Adrenal gland (tissue), 12 donors: ENCODE measurements around the gene PRKAR1B. TPM values are rescaled to one million over a fixed set of nuclear protein-coding genes. Genes with fewer than 3 reads are reported as not detected.

Source experiments
- DNase-seq, 7 donors: peaks; one replicate each; pipeline ENCODE4 v3.0.0-alpha.2; 2019 to 2020
- H3K27ac ChIP-seq, 5 donors: fragments of 200-600 bp; sonication (generic) in 4 of 5; 1 replicate in 3 of 5; 2 replicates in 2 of 5; pipeline versions ENCODE4 v1.5.1 to v1.8.0; 2016 to 2020; ENCODE audit warnings: mild to moderate bottlenecking in 1 of 5
- H3K27me3 ChIP-seq: fragments of 200-600 bp; 2 replicates; pipeline ENCODE4 v1.8.0; 2021
- H3K36me3 ChIP-seq, 2 donors: fragments of 200-600 bp; replicated peaks in 1 of 2; 1 replicate in 1 of 2; 2 replicates in 1 of 2; pipeline versions ENCODE4 v1.5.1 to v1.8.0; 2018 to 2022
- H3K4me1 ChIP-seq, 2 donors: fragments of 200-600 bp; replicated peaks in 1 of 2; 1 replicate in 1 of 2; 2 replicates in 1 of 2; pipeline versions ENCODE4 v1.5.1 to v1.8.0; 2018 to 2021
- H3K4me3 ChIP-seq, 4 donors: fragments of 200-600 bp; sonication (generic) in 3 of 4; one replicate each; pipeline ENCODE4 v1.5.1; 2016 to 2018
- H3K9me3 ChIP-seq, 3 donors: fragments of 200-600 bp; sonication (generic) in 1 of 3; replicated peaks in 1 of 3; 1 replicate in 2 of 3; 2 replicates in 1 of 3; pipeline versions ENCODE4 v1.5.1 to v1.8.0; 2016 to 2021
- CTCF ChIP-seq, 6 experiments: fragments of 450-650 bp in 4 of 6; fragments of 200-600 bp in 2 of 6; sonication (generic) in 1 of 6; IDR thresholded peaks; 1 replicate in 5 of 6; 2 replicates in 1 of 6; pipeline versions ENCODE4 v1.5.1 to v1.8.0; 2016 to 2021; ENCODE audit warnings: antibody characterized with exemption in 6 of 6, mild to moderate bottlenecking in 2 of 6, moderate library complexity in 1 of 6
- POLR2A ChIP-seq, 2 donors: fragments of 450-650 bp; IDR thresholded peaks; one replicate each; pipeline ENCODE4 v1.6.1; 2017; ENCODE audit warnings: antibody characterized with exemption in 2 of 2, mild to moderate bottlenecking in 2 of 2, moderate library complexity in 1 of 2
- WGBS, 4 donors: extraction: QIAGEN DNeasy Blood & Tissue Kit in 2 of 4; methylation state at CpG; one replicate each; pipeline versions ENCODE4 v1.1.5 to v1.1.7; 2013 to 2017; 5-methylcytosine and 5-hydroxymethylcytosine counted together
- intact Hi-C, 2 donors: fragments of 100-400 bp; cut with DNase I; formaldehyde crosslinking; loops; one replicate each; pipeline versions ENCODE4 v1.14.1 to v1.15.0; 2022 to 2023
- polyA plus RNA-seq, 3 donors: library from polyadenylated mRNA; stranded (reverse); fragments of 200-250 nt in 2 of 3; fragments of 350-450 nt in 1 of 3; fragmentation: Illumina TruSeq in 1 of 3; extraction: RNeasy Lipid Tissue Mini Kit (QIAGEN cat#74804) in 1 of 3; gene quantifications; one replicate each; pipeline ENCODE4 v1.2.3, GENCODE V29; 2013 to 2014
- total RNA-seq, 9 donors: library from RNA; depleted of rRNA in 4 of 9; stranded (reverse); fragments of >200 nt in 4 of 9; fragments of 120-200 nt in 1 of 9; fragmentation: NEBNext Ultra II Directional in 1 of 9; extraction: Animal tissue kit (Norgen Biotek cat#: 25700) in 1 of 9; gene quantifications; one replicate each; pipeline versions ENCODE4 v1.1.0 to v1.2.4, GENCODE V29; 2013 to 2023
- donor health status: healthy with polysubstance abuse.
- donor health status: Bipolar disorder and iron deficiency.
- donor health status: DM: yes; HTN: yes; CAD: no.
- donor health status: DM: no; HTN: no; CAD: no.
- donor health status: DM: no; HTN: no; CAD: no.
- donor health status: DM: yes; HTN: yes; CAD: no.

PRKAR1B gene
- total and polyA plus RNA-seq, 12 donors = 5.2 to 21.5 (median 11.7) TPM

- intact Hi-C loops = loop anchor here in 1 of 2 donors (10.0 kb wide), 1 partner anchor 212 kb away; the partner anchor contains the start of genes DNAAF5 and PRKAR1B
- 86 to 90% (median 89%) methylated on average over 9 to 32 of the region's 32 CpGs for WGBS, 4 donors
- peak overlapping the region in 2 of 5 donors; percentile 44 to 63 for H3K27ac ChIP-seq
- H3K9me3 ChIP-seq = no peaks in the 10 kb centered on the region
- no peak for TF ChIP-seq POLR2A (IDR thresholded peaks at IDR 0.05)
- TF ChIP-seq CTCF (IDR thresholded peaks at IDR 0.05) = no peak
- H3K4me3 ChIP-seq = no peak overlapping the region
- H3K36me3 ChIP-seq = no peaks in the 10 kb centered on the region
- no peak for DNase-seq
- no peaks in the 10 kb centered on the region for H3K27me3 ChIP-seq
- H3K4me1 ChIP-seq = peaks cover under 1 to 4% of the 10 kb centered on the region in 2 donors
Measured at GRCh38 chr7:512541-513311, 214.4 kb downstream of the PRKAR1B start.

- intact Hi-C loops = loop anchor here in 1 of 2 donors (10.0 kb wide), 1 partner anchor 213 kb away; the partner anchor contains the start of genes DNAAF5 and PRKAR1B
Measured at GRCh38 chr7:512146-512510, 215.0 kb downstream of the PRKAR1B start.

GRCh38 chr7:511476-512145 lies 215.5 kb downstream of the PRKAR1B start:
- Histone ChIP-seq H3K4me3 (no peak overlapping the region), H3K9me3 (no peaks in the 10 kb centered on the region), H3K36me3 (no peaks in the 10 kb centered on the region), H3K4me1 (peaks cover 0 to 3% of the 10 kb centered on the region in 2 donors), H3K27me3 (no peaks in the 10 kb centered on the region), H3K27ac (no peak overlapping the region)
- DNase-seq = no peak
- intact Hi-C loops = loop anchor here in 1 of 2 donors (10.0 kb wide), 1 partner anchor 213 kb away; the partner anchor contains the start of genes DNAAF5 and PRKAR1B
- no peak for TF ChIP-seq POLR2A (IDR thresholded peaks at IDR 0.05)
- no peak for TF ChIP-seq CTCF (IDR thresholded peaks at IDR 0.05)
- WGBS, 4 donors = 86 to 95% (median 92%) methylated on average over 9 to 25 of the region's 25 CpGs

More at GRCh38 chr7:512146-512510, 215.0 kb downstream of the PRKAR1B start:
- Histone ChIP-seq H3K4me1 (peaks cover 0 to 4% of the 10 kb centered on the region in 2 donors), H3K9me3 (no peaks in the 10 kb centered on the region), H3K27me3 (no peaks in the 10 kb centered on the region), H3K36me3 (no peaks in the 10 kb centered on the region), H3K27ac (no peak overlapping the region), H3K4me3 (no peak overlapping the region)
- no peak for TF ChIP-seq POLR2A (IDR thresholded peaks at IDR 0.05)
- no peak for TF ChIP-seq CTCF (IDR thresholded peaks at IDR 0.05)
- WGBS, 4 donors = 91 to 96% (median 94%) methylated on average over 9 to 19 of the region's 19 CpGs
- no peak for DNase-seq

- TF ChIP-seq CTCF (IDR thresholded peaks at IDR 0.05) = no peak
- no peak for TF ChIP-seq POLR2A (IDR thresholded peaks at IDR 0.05)
- no peaks in the 10 kb centered on the region for H3K27me3 ChIP-seq
- H3K4me1 ChIP-seq = no peaks in the 10 kb centered on the region
- WGBS, 4 donors = 81 to 95% (median 90%) methylated on average over 11 to 25 of the region's 25 CpGs
- intact Hi-C loops = loop anchor here in 1 of 2 donors (10.0 kb wide), 1 partner anchor 214 kb away; the partner anchor contains the start of genes DNAAF5 and PRKAR1B
- H3K36me3 ChIP-seq = no peaks in the 10 kb centered on the region
- DNase-seq = no peak
- H3K4me3 ChIP-seq = no peak overlapping the region
- no peaks in the 10 kb centered on the region for H3K9me3 ChIP-seq
- H3K27ac ChIP-seq = no peak overlapping the region
Measured at GRCh38 chr7:510782-511281, 216.2 kb downstream of the PRKAR1B start.
